Lower lobe of right lung (tissue), 2 donors: ENCODE results near the gene KRT72. TPM values are rescaled to one million over a fixed set of nuclear protein-coding genes. Genes with fewer than 3 reads are reported as not detected.

ENCODE experiments used
- ATAC-seq, 2 donors: fragments of 200-7000 bp; cut with Tn5 transposase; one replicate each; pipeline ENCODE4 v1.9.1; 2020 to 2022; ENCODE audit warnings: mild to moderate bottlenecking in 2 of 2, moderate library complexity in 2 of 2
- DNase-seq: peaks from one replicate; pipeline ENCODE4 v3.0.0-alpha.2; 2020
- H3K27ac ChIP-seq: fragments of 200-600 bp; one replicate; pipeline ENCODE4 v1.8.0; 2022
- H3K27me3 ChIP-seq: fragments of 200-600 bp; one replicate; pipeline ENCODE4 v1.8.0; 2022; ENCODE audit warnings: low read depth
- H3K36me3 ChIP-seq: fragments of 200-600 bp; one replicate; pipeline ENCODE4 v1.8.0; 2022; ENCODE audit warnings: mild to moderate bottlenecking
- H3K4me1 ChIP-seq: fragments of 200-600 bp; one replicate; pipeline ENCODE4 v1.8.0; 2022
- H3K4me3 ChIP-seq: fragments of 200-600 bp; one replicate; pipeline ENCODE4 v1.8.0; 2022; ENCODE audit warnings: mild to moderate bottlenecking
- H3K9me3 ChIP-seq: fragments of 200-600 bp; one replicate; pipeline ENCODE4 v1.8.0; 2022
- intact Hi-C: fragments of 100-400 bp; cut with DNase I; formaldehyde crosslinking; loops from one replicate; pipeline ENCODE4 v1.11.0; 2022
- total RNA-seq: library from RNA; stranded (reverse); fragmentation: NEBNext Ultra II Directional; extraction: Animal tissue kit (Norgen Biotek cat#: 25700); gene quantifications from one replicate; pipeline ENCODE4 v1.2.1, GENCODE V29; 2021
- TF ChIP-seq, protein P1 (sequence below): fragments of 200-600 bp; IDR thresholded peaks from one replicate; pipeline ENCODE4 v1.8.0; 2022; ENCODE audit warnings: antibody characterized with exemption, mild to moderate bottlenecking
- donor health status: DM: no; HTN: yes; CAD: no; lungs with severe emphysema.

The KRT72 gene
- total RNA-seq, 1 donor from 2014 or later, result not detected

DNA sequence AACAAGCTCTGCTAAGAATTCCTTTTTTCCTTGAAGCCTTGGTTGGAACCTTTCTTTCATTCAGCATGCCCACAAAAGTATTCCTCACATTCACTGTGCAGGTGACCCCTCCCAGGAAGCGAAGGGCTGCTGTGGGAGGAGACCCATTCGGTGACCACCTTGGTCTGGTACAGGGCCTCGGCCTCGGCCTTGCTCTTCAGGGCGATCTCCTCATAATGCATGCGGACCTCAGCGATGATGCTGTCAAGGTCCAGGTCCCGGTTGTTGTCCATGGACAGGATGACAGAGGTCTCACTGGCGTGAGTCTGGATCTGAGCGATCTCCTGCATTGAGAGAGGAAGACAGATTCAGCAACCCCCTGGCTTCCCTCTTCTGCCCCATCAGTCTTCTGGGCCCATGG, 30.8 kb downstream of the KRT72 start:
- Histone ChIP-seq H3K4me3 (no peak overlapping the region), H3K9me3 (no peaks in the 10 kb centered on the region), H3K27me3 (peaks cover 51% of the 10 kb centered on the region), H3K4me1 (no peaks in the 10 kb centered on the region), H3K27ac (no peak overlapping the region), H3K36me3 (no peaks in the 10 kb centered on the region)
- intact Hi-C loops, result no loop called here
- TF ChIP-seq, protein P1, sequence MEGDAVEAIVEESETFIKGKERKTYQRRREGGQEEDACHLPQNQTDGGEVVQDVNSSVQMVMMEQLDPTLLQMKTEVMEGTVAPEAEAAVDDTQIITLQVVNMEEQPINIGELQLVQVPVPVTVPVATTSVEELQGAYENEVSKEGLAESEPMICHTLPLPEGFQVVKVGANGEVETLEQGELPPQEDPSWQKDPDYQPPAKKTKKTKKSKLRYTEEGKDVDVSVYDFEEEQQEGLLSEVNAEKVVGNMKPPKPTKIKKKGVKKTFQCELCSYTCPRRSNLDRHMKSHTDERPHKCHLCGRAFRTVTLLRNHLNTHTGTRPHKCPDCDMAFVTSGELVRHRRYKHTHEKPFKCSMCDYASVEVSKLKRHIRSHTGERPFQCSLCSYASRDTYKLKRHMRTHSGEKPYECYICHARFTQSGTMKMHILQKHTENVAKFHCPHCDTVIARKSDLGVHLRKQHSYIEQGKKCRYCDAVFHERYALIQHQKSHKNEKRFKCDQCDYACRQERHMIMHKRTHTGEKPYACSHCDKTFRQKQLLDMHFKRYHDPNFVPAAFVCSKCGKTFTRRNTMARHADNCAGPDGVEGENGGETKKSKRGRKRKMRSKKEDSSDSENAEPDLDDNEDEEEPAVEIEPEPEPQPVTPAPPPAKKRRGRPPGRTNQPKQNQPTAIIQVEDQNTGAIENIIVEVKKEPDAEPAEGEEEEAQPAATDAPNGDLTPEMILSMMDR, result no peak
- DNase-seq, result no peak
- no peak for ATAC-seq

DNA sequence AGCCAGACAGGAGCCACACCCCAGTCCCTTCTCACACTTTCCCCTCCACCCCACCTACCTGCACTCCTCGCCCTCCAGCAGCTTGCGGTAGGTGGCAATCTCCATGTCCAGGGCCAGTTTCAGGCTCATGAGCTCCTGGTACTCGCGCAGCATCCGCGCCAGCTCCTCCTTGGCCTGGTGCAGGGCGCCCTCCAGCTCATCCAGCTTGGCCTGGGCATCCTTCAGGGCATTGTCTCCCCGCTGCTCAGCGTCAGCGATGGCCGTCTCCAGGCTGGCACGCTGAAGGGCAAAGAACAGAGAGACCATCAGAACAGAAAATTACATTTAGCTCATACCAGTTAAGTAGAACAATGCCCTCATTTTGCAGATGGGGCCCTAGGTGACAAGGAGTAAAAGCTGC, 33.2 kb downstream of the KRT72 start:
- no peaks in the 10 kb centered on the region for H3K36me3 ChIP-seq
- TF ChIP-seq, protein P1, result no peak
- intact Hi-C loops, result no loop called here
- DNase-seq (no peak), ATAC-seq (no peak)
- no peaks in the 10 kb centered on the region for H3K9me3 ChIP-seq
- no peak overlapping the region for H3K27ac ChIP-seq
- H3K4me1 ChIP-seq, result no peaks in the 10 kb centered on the region
- H3K4me3 ChIP-seq, result no peak overlapping the region
- peaks cover 57% of the 10 kb centered on the region for H3K27me3 ChIP-seq

DNA sequence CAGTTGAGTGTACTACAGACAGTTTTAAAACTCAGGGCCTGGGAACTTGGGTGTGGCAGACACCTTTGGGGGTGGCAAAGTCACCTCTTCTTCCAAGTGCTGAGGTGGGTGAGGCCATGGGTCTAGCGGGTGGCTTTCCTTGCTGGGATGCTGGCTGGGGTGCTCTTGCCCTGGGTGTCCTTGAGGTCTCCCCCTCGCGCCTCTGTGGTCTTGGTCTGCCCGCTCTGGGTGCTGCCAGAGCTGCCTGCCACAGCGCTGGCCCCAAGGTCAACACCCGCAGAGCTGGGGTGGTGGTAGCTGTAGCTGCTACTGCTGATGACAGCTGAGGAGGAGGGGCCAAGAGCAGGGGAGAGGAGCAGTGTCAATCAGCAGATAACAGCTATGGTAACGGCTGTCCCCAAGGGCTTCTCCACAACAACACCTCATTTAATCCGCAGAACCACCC, 34.4 kb downstream of the KRT72 start:
- peak; percentile 47 to 55 for ATAC-seq

DNA sequence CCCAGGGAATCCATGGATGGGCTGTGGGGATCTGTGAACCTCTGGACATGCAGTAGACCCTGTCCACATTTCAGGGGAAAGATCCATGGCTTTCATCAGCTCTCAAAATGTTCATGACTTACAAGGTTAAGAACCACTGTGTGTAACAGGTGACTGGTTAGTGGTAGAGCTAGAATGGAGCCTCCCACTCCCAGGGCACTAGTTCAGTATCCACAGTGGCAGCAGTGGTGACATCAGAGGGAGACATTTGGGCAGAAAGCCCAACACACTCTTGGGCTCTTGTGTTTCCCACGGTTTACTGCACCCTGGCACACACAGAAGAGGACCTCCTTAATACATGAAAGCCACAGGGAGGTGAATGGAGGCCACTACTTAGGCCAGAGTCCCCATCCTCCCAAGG, 36.7 kb downstream of the KRT72 start:
- intact Hi-C loops, result no loop called here
- TF ChIP-seq, protein P1, result no peak

More for the DNA sequence above, 34.4 kb downstream of the KRT72 start:
- no peaks in the 10 kb centered on the region for H3K4me1 ChIP-seq
- H3K4me3 ChIP-seq, result no peak overlapping the region
- peaks cover 53% of the 10 kb centered on the region for H3K27me3 ChIP-seq
- H3K27ac ChIP-seq, result no peak overlapping the region
- no peak for DNase-seq
- TF ChIP-seq, protein P1, result no peak
- intact Hi-C loops, result no loop called here
- no peaks in the 10 kb centered on the region for H3K9me3 ChIP-seq
- H3K36me3 ChIP-seq, result no peaks in the 10 kb centered on the region

DNA sequence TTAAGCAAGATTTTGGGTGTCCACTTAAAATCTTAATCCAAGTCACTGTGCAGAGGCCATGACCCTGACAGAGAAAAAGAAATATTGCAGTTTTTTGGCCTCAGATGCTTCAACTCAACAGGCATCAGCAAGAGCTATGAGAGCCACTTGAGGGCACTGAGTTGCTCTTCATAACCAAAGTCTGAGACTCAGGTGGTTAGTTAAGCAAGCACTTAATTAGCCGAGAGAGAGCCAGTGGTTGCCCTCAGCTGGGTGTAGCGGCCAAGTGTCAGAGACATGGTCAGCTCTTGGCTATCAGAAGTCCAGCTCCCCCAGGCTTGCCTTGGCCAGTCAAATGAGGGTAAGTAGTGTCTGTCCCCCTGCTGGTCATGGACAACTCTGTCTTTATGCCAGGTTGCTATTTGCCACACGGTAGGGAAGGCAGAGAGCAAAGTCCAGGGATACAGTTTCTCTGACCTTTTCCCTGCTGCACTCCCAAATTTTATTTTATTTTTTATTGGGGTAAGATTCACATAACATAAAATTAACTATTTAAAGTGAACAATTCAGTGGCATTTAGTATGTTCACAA, 39.3 kb downstream of the KRT72 start:
- no peaks in the 10 kb centered on the region for H3K9me3 ChIP-seq
- no peak overlapping the region for H3K4me3 ChIP-seq
- ATAC-seq (peak; percentile 66 to 68), DNase-seq (no peak)
- peaks cover 59% of the 10 kb centered on the region for H3K27me3 ChIP-seq
- no peaks in the 10 kb centered on the region for H3K4me1 ChIP-seq
- H3K36me3 ChIP-seq, result no peaks in the 10 kb centered on the region
- no peak overlapping the region for H3K27ac ChIP-seq
- TF ChIP-seq, protein P1, result no peak
- intact Hi-C loops, result no loop called here

More for the DNA sequence above, 36.7 kb downstream of the KRT72 start:
- H3K4me3 ChIP-seq, result no peak overlapping the region
- no peaks in the 10 kb centered on the region for H3K9me3 ChIP-seq
- ATAC-seq (no peak), DNase-seq (no peak)
- no peak overlapping the region for H3K27ac ChIP-seq
- H3K4me1 ChIP-seq, result no peaks in the 10 kb centered on the region
- no peaks in the 10 kb centered on the region for H3K36me3 ChIP-seq
- peaks cover 50% of the 10 kb centered on the region for H3K27me3 ChIP-seq
